GM18520 (cell line): ENCODE measurements around the gene ADPRS.

ENCODE experiments used
- ATAC-seq: cut with Tn5 transposase; IDR thresholded peaks from one replicate; pipeline ENCODE4 v1.9.1; 2021; ENCODE audit not compliant: unreplicated experiment

The ADPRS gene

DNA sequence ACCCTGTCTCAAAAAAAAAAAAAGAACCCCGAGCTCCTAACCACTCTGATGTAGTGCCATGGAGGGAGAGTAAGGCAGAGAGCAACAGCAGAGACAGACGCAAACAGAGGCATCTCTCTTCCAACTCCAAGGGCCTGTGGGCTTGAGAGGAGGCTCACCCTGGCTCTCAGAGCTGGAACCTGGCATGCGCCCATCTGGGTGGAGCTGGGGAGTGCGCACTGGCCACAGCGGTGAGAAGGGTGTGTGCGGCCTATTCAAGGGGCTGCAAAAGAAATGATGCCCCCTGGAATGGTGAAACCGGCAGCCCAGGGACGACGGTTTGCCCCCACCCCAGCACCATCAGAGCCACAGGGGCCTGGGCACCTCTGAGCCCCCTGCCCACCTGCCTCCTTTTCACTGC, 18.7 kb downstream of the ADPRS start:
- no peak for ATAC-seq

DNA sequence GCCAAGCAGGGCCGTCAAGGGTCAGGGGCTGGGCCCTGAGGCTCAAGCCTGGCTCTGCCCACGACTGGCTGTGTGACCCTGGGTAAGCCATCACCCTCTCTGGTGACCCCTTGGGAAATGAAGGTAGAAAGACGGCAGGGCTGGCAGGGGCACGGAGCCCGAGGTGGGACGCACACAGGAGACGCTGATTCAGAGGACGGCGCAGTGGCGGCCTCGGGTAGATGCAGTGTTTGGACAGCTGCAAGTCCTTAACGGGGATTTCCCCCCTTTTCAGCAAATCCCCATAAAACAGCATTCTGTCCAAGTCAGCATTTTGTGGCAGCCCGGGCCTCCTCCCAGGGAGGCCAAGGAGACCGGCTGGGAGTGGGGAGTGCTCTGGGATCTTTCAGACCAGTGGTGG, 19.6 kb downstream of the ADPRS start:
- ATAC-seq = no peak

- ATAC-seq = no peak
These were observed 20.5 kb downstream of the ADPRS start for GRCh38 chr1:36109041-36109679.

DNA sequence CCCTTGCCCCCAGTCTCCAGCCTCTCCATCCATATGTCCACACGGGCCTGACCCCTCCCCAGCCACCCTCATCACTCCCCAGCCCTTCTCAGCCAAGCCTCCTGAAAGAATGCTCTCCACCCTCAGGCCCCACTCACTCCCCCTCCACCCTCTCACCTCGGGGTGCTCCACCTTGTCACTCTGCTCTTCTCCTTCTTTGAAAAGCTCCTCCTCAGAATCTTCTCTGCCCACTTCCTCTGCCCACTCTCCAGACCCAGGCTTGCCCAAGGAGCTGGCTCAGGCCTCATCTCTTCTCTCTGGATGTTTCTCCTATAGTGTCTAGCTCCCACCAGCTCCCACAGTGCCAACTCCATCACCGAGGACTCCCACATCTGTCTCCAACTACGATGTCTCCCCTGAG, 22.5 kb downstream of the ADPRS start:
- no peak for ATAC-seq

DNA sequence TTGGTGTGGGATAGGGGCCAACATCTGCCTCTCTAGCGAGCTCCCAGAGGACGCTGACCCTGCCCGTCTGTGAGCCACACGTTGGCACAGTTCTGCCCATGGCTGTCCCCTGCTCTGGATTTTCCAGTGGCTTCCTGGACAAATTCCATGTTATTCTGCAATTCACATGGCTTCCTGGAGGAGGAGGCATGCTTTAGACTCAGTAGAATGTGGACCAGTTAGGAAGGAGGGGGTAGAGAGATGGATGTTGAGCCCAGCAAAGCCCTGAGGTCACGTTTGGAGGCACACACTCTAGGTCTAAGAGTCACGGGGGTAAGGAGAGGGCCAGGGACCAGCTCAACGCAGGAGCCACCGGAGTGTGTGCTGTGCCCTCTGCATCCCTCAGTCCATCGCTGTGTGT, 24.1 kb downstream of the ADPRS start:
- no peak for ATAC-seq

- ATAC-seq = no peak
These were observed 25.7 kb downstream of the ADPRS start for GRCh38 chr1:36114371-36114770.

- ATAC-seq = no peak
These were observed 26.5 kb downstream of the ADPRS start for GRCh38 chr1:36115200-36115669.

GRCh38 chr1:36115931-36116330, 27.2 kb downstream of the ADPRS start:
- ATAC-seq = no peak

- no peak for ATAC-seq
These were observed 28.2 kb downstream of the ADPRS start for GRCh38 chr1:36116901-36117300.

- no peak for ATAC-seq
These were observed 29.9 kb downstream of the ADPRS start for GRCh38 chr1:36118447-36119204.

GRCh38 chr1:36119456-36119855, 30.8 kb downstream of the ADPRS start:
- no peak for ATAC-seq

GRCh38 chr1:36122062-36123030, 33.7 kb downstream of the ADPRS start:
- ATAC-seq = no peak

GRCh38 chr1:36123356-36123755, 34.7 kb downstream of the ADPRS start:
- ATAC-seq = no peak

- no peak for ATAC-seq
These were observed 35.9 kb downstream of the ADPRS start for GRCh38 chr1:36124404-36125128.

GRCh38 chr1:36125129-36125991, 36.7 kb downstream of the ADPRS start, which contains the start of gene COL8A2:
TSS of gene COL8A2 (minus strand) at chr1:36125222. CDS start at chr1:36100242, 24,980 bp downstream.
- no peak for ATAC-seq

- no peak for ATAC-seq
These were observed 37.5 kb downstream of the ADPRS start for GRCh38 chr1:36126005-36126716.

GRCh38 chr1:36126797-36127500, 38.3 kb downstream of the ADPRS start:
- no peak for ATAC-seq

- ATAC-seq = no peak
These were observed 39.6 kb downstream of the ADPRS start for GRCh38 chr1:36128126-36128904.
